HG02870 (cell line): Measurements from ENCODE around the gene CCND2.
A peak's percentile ranks its signal among the peaks of the same experiment; 100 is the strongest.
"Not testable (repeated sequence)": the region's sequence is repeated elsewhere in the genome, so short reads cannot be mapped to it uniquely, and the experiment has no call there.

Experiments used
- ATAC-seq: cut with Tn5 transposase; IDR thresholded peaks from one replicate; pipeline ENCODE4 v1.9.1; 2021; ENCODE audit warnings: mild to moderate bottlenecking, moderate library complexity; ENCODE audit not compliant: unreplicated experiment

Gene CCND2

DNA sequence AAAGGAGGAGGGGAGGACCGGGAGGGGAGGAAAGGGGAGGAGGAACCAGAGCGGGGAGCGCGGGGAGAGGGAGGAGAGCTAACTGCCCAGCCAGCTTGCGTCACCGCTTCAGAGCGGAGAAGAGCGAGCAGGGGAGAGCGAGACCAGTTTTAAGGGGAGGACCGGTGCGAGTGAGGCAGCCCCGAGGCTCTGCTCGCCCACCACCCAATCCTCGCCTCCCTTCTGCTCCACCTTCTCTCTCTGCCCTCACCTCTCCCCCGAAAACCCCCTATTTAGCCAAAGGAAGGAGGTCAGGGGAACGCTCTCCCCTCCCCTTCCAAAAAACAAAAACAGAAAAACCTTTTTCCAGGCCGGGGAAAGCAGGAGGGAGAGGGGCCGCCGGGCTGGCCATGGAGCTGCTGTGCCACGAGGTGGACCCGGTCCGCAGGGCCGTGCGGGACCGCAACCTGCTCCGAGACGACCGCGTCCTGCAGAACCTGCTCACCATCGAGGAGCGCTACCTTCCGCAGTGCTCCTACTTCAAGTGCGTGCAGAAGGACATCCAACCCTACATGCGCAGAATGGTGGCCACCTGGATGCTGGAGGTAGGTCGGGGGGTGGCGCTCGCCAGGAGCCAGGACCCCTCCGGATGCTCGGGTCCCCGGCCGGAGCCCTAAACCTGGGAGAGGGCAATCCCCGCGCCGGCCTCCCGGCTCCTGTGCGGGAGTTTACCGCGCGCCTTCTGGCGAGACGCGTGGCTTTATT is at the start of gene CCND2:
CCND2 (plus strand) TSS at position 111 of the 744 bp plus-strand sequence; CDS start at position 390, 279 bp downstream.
- peak; percentile 28 for ATAC-seq

- ATAC-seq, result no peak
These were observed 49.2 kb upstream of the CCND2 start for GRCh38 chr12:4224206-4224889.

GRCh38 chr12:4225571-4225970 is 48.0 kb upstream of the CCND2 start:
- no peak for ATAC-seq

GRCh38 chr12:4227046-4227445 is 46.5 kb upstream of the CCND2 start:
- ATAC-seq, result no peak

- ATAC-seq, result no peak
These were observed 45.4 kb upstream of the CCND2 start for GRCh38 chr12:4228122-4228580.

- ATAC-seq, result no peak
These were observed 43.0 kb upstream of the CCND2 start for GRCh38 chr12:4230526-4230925.

- ATAC-seq, result no peak
These were observed 35.0 kb upstream of the CCND2 start for GRCh38 chr12:4238577-4238976.

GRCh38 chr12:4239746-4240145 is 33.8 kb upstream of the CCND2 start:
- ATAC-seq, result no peak

DNA sequence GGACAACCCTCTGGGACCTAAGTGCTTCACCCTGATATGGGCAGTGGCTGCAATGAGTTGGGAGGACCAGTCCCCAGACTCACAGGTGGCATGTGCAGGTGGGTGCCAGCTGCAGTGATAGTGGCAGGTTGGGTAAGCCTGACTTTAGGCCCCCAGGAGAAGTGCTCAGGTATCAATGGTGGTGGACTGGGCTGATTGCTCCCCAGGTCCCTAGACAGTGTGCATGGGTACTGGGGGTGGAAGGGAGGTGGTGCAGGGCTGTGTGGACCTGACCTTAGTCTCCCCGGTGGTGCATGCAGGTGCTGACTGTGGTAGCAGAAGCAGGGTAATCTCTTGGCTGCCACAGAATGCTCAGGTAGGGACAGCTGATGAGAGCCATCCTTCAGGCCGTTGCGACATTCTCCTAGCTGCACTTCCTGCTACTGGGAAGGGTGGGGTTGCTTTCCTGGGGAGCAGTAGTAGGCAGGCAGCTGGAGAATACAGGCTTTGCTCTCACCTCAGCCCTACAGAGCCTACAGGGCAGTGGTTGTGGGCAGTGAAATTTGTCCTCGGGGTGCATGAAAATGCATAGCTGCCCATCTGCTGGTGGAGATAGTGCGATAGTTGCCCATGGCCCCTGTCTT is 33.3 kb upstream of the CCND2 start:
- no peak for ATAC-seq

DNA sequence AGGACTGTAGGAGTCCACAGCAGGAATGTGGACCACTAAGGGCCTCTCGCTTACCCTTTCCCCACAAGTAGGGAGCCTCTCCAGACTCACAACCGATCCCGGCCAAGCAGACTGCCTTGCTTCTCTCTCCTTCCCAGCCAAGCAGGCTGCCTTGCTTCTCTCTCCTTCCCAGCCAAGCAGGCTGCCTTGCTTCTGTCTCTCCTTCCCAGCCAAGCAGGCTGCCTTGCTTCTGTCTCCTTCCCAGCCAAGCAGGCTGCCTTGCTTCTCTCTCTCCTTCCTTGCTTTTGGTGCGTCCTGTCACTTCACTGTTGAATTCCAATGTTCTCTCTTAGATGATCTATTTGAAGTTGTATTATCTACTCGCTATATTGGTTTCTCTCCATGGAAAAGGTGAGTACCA is 32.6 kb upstream of the CCND2 start:
- ATAC-seq, result no peak

- ATAC-seq, result no peak
These were observed 32.0 kb upstream of the CCND2 start for GRCh38 chr12:4241592-4241991.

DNA sequence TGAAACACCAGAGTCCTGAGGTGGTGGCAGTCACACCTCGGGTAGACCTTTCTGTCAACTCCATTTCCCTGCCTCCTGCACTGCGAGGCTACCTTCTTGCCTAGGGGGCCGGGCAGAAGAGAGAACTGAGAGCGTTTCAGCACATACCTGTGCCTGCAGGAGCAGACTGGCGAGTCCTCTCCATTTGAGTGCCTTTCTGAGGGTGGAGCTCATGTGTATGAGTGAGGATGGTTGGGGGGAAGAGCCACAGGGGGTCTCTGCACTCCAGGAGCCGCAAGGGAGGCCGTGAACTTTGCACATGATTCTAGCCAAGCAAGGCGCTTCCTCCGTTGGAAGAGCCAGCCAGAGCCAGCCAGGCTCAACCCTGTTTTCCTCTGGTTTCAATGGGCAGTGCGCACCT is 31.0 kb upstream of the CCND2 start:
- ATAC-seq, result no peak

DNA sequence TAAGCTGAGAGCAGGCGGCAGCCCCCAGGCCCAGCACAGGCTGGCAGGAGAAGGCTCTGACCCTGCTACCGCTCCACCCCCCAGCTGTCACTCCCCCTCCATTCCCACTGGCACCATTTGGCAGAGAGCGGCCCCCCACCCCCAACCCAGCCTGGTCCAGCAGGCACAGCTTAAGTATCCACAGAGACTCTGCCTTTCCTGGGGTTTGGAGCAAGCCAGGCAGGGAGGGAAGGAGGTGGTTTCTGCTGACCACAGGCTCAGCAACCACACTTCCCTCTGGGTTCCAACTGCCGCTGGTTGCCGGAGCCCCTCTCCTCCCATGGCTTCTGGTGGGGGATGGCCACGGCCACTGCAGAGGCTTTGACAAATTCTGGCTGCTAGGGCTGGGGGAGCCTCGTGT is 30.5 kb upstream of the CCND2 start:
- no peak for ATAC-seq

GRCh38 chr12:4243491-4244100 is 30.0 kb upstream of the CCND2 start:
- not testable (repeated sequence) for ATAC-seq

DNA sequence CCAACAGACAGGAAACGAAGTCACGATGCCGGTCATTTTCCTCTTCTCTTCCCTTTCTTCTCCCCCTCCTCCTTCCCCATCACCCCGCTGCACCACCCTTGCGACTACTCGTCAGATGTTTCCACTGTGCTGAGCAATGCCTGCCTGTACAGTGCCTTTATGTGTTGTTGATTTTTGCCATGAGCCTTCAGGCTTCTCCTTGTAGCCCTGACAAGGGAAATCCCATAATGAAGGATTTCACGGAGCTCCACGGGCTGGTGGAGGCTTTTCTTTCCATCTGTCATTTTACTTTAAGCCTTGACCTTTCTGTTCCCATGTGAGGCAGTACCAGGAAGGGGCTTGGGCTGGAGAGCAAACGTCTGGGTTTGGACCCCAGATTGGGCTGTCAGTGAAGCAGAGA is 28.7 kb upstream of the CCND2 start:
- no peak for ATAC-seq

DNA sequence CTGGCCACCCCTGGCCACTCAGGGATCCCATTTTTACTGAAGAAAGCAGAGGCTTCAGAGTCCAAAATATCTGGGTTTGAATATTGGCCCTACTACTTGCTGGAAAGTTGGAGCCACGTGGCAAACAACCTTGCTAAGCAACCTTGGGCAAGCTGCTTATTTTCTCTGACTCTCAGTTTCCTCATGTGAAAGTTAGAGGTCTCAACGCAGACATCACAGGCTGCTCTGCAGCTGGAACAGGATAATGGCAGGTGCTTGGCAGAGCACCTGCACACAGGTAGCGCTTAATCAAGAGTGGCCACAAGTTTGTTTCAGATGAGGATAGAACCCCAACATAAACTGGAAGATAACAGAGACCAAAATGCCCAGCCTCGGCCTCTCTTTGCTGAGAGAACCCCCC is 28.1 kb upstream of the CCND2 start:
- no peak for ATAC-seq

DNA sequence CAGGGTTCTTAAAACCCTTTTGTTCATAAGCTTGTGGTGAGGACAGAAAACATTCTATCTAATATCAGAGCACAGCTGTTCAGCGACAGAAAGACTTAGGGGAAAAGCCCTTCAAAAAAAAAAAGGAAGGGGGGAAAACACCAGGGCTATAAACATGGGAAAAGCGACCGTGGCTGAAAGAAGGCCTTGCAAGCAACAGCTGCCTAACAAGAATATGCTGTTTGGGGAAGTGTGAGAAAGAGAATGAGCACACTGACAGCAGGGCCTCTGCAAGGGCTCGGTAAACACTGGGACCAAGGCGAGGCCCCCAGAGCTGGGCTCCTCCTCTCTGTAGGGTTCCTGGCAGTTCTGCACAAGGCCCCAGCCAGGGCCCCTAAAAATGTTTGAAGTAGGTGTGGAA is 27.4 kb upstream of the CCND2 start:
- no peak for ATAC-seq

DNA sequence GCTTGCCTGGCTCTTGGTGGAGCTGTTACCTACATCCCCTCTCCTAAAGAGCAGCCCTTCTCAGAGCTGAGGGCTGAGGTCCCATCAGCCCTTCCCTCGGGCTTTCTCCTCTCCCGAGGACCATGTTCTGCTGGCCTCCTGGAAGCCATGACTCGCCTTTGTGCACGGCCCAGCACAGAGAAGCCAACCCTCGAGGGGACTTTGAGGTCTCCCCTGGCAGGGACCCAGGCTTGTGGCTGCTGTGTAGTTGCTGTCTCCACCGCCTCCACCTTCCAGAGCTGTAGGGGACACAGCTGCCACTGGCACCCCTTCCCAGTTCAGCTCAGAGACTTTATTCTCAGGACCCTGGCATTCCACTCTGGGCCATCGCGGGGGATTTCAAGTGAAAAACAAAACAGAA is 22.9 kb upstream of the CCND2 start:
- no peak for ATAC-seq

DNA sequence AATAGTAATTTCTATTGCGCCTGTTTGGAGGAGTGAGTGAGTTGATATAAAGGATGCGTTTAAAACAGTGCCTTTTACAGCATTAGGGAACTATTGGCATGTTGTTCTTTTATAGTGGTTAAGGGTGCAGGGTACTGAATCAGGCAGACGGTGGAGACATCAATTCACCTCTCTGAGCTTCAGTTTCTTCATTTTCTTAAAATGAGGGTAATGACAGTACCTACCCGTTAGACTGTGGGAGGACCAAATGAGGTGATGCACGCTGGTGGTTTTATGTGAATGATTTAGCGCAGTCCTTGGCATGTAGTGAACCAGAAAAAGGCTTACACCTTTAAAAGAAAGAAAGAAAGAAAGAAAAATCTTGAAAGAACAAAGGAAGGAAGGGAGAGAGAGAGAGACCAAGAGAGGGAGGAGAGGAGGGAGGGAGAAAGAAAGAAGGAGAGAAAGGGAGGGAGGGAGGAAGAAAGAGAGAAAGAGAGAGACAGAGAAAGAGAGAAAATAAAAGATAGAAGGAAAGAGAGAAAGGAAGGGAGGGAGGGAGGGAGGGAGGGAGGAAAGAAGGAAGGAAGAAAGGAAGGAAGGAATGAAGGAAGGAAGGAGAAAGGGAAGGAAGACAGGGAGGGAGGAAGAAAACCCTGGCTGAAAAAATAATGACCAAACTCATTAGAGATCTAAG is 22.2 kb upstream of the CCND2 start:
- no peak for ATAC-seq

- ATAC-seq, result no peak
These were observed 21.6 kb upstream of the CCND2 start for GRCh38 chr12:4251967-4252366.

DNA sequence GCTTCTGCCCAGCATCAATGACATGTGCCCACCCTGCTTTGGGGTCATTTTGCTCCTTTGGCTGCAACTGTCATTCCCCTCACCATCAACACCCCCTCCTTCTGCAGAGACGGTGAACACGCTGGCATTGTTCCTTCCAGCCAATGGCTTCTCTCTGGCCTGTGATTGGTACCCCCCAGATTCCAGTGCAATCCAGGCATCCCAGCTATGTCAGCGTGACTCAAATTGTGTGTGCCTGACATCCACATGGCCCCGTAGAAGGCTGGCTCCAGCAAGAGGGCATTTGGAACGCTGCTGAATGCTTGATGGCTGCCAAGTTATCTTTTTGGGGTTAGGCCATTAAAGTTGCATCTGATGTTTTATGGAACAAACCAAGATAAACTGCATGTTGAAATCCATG is 21.0 kb upstream of the CCND2 start:
- ATAC-seq, result no peak
